Inflammatory macrophage (primary cell): ENCODE measurements around the gene NDUFA13.

Source experiments
- DNase-seq, 2 donors: peaks; one replicate each; pipeline ENCODE4 v3.0.0-alpha.2; 2020 to 2022

Gene NDUFA13

DNA sequence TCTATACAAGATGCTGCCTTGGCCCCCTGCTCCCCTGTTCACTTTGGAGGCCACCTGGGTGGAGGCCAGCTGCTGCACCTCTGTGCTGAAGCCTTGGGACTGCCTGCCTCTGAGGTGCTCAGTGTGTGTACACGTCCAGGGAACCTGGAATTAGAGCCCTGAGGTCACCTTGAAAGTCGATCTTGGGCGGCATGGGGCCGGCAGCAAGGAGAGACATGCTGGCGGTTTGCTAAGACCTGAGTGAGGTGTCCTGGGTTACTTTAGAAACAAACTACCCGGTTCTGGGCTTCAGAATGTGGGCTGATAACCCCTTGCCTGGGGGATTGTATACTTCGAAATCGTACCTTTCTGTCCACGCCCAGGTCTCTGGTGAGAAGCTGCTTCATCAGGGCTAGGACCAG lies 26.2 kb upstream of the NDUFA13 start:
- no peak for DNase-seq

GRCh38 chr19:19490214-19490968 lies 25.6 kb upstream of the NDUFA13 start:
- DNase-seq = peak; percentile 78 to 82

DNA sequence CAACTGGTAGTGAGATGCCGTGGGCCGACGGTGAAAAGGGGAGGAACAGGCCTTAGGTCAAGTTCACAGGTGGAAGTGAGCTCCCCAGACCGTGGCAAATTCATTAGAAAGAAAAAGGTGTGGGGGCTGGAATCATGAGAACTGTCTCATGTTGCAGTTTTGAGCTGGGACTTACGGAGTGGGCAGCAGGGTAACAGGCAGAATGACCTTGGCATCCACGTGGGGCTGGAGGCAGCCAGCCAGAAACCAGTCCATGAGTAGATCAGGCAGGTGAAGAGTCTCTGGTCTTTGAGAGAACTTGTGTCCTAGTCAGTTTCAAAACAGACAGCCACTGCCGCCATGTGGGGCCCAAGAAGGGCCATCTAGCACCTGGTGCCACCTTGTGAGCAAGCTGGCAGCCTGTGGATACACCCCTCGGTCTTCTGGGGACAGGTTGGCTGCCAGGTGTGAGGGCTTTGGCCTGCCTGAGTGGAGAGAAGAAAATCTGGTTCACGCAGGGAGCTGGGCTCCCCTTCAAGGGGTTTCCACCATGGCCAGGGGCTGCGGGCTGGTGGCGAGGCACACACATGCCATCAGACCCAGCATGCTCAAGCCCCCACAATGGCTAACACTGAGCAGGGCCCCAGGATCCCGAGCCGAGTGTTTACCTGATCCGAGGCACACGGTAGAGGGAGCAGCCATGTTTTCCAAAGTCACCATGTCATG lies 24.6 kb upstream of the NDUFA13 start:
- DNase-seq = no peak

DNA sequence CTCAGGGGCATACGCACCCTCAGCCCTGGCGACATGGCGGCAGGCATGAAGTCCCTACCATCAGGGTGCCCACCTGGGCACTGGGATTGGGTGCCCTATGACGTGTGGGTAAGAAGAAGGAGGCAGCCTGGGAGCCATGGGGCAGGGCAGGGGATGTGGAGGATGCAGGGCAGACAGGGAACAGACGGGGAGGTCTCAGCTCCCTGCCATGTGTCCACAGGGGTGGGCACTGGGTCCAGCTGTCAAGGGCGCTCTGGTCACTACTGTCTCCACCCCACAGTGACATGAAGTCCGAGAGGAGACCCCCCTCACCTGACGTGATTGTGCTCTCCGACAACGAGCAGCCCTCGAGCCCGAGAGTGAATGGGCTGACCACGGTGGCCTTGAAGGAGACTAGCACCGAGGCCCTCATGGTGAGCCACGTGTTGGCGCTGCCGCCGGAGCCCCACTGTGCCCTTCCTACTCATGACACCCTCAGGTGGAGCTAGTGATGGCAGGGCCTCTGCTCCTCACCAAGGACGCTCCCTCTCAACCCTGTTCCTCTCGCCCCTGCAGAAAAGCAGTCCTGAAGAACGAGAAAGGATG lies 23.9 kb upstream of the NDUFA13 start:
- DNase-seq = no peak

DNA sequence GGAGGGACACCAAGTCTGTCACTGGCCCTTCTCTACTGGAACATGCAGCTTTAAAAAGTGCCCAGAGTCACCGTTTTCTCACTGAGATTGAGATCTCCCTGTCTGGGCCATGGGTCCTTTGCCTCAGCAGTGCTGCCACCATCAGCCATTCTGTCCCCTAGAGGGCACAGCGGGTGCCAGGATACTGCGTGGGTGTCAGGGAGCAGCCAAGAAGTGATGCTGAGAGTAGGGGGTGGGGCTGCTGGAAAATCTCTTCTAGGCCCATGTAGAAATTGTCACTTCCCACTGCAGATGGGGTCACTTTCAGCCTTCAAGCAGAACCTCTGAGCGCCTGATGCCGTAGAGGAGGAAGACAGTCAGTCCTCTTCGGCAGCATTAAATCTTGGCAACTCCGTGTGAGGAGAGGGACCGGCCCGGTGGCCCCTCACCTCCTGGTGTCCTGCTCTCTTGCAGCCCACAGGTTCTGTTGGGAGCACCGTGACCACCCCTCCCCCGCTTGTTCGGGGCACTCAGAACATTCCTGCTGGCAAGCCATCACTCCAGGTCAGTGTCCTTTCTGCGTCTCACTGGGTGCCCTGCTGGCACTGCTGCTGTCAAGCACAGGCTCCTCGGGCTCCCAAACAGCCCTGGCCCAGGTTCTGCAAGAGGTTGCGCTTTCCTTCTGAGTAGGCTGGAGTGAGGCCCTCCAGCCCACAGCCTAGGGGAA lies 22.0 kb upstream of the NDUFA13 start:
- peak; percentile 9 to 34 for DNase-seq

GRCh38 chr19:19495614-19496603 lies 20.1 kb upstream of the NDUFA13 start:
- DNase-seq = no peak

DNA sequence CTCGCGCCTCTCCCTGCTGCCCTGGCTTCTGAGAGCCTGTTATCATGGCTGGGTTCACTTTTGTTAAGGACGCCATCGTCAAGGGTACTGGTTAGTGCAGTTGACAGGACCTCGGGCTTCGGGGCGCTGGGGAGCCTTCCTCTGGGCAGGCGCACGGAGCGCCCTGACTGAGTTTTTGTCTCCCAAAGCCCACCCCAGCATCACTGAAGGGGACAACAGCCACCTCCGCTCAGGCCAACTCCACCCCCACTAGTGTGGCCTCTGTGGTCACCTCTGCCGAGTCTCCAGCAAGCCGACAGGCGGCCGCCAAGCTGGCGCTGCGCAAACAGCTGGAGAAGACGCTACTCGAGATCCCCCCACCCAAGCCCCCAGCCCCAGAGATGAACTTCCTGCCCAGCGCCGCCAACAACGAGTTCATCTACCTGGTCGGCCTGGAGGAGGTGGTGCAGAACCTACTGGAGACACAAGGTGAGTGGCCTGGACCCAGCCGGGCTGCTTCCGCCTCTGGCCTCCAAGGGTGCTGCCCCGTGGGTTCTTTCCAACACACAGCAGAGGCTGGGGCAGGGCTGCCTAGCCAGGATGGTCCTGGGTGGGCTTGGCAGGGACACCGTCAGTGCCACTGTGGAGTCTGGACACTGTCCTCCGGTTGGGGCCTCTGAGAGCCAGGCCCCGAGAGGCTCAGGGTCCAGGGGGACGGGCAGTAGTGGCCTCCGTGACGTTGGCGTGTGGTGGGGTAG lies 17.6 kb upstream of the NDUFA13 start:
- DNase-seq = no peak

- DNase-seq = no peak
Measured at GRCh38 chr19:19499272-19499995, 16.6 kb upstream of the NDUFA13 start.

DNA sequence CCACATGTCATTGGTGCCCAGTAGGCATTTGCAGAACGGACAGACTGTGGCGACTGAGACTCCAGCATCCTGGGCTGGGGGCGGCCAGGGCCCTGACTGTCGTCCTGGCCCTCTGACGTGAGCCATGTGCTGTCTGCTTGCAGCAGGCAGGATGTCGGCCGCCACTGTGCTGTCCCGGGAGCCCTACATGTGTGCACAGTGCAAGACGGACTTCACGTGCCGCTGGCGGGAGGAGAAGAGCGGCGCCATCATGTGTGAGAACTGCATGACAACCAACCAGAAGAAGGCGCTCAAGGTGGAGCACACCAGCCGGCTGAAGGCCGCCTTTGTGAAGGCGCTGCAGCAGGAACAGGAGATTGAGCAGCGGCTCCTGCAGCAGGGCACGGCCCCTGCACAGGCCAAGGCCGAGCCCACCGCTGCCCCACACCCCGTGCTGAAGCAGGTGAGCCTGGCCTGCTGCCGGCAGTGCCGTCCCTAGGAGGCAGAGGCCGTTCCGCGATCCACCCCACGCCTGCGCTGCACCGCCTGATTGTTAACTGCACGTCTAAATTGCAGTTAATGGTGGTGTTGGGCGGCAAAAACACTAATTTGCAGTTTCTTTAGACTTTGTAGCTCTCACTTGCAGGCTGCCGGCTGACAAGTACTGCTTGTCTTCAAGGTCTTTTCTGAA lies 14.9 kb upstream of the NDUFA13 start:
- DNase-seq = no peak

DNA sequence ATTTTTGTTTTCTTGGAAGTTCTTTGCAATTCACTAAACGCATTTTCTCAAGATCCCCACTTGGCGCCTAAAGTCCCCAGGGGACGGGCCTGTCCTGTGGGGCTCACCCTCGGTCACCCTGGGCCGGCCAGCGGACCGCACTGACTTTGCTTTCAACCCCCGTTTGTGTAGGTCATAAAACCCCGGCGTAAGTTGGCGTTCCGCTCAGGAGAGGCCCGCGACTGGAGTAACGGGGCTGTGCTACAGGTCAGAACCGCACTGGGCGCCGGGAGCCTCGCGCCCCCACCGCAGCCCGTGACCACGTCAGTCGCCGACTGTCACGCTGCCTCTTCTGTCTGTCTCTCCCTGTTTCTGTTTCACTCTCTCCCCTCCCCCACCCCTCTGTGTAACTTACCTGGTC lies 14.2 kb upstream of the NDUFA13 start:
- no peak for DNase-seq

- DNase-seq = no peak
Measured at GRCh38 chr19:19502281-19502680, 13.7 kb upstream of the NDUFA13 start.

GRCh38 chr19:19502808-19503602 lies 13.0 kb upstream of the NDUFA13 start:
- DNase-seq = no peak

GRCh38 chr19:19504754-19505668 lies 11.0 kb upstream of the NDUFA13 start:
- DNase-seq = no peak

DNA sequence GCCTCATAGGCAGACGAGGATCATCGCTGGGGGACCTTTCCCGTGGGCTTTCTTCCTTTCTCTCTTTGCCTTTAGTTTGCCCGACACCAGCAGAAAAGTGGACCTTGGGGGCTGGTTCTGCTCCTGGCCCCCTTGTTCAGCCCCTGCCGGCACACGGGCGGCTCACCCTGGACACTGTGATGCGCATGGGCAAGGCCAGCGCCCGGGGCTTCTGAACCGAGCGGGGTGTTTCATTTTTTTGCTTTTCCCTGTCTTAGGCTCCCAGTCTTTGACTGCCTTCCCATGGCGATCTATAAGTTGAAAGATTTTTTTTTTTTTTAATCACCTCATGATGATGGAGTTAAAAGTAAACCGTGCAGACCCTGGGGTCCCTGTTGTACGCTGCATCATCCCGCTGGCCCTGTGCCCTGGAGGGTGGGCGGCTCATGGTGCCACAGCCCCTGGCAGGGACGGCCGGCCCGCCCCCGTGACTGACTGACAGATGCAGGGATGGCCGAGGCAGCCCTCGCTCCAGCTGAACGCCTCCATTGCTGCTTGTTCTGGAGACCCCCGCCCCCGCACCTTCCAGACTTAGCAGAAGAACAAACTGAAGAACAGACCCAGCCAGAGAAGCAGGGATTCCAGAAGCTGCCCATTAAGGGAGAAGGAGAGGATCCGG lies 10.2 kb upstream of the NDUFA13 start:
- DNase-seq = no peak

DNA sequence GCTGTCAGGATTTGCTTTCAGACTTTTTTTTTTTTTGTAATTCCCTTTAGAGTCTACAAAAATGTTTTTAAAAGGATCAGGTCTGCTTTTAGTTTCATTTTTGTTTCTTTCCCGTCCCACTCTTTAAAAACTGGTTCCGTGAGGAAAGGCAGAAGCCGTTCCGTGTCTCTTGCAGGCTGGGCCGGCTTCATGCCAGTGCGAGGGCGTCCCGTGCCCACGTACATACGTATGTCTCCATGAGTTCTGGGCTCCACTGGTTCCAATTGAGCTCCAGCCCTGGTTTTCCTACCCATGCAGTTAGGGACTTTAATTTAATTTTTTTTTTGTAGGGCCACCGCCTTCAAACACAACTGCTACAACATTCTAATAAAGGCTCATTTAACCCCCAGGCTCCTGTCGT lies 9.4 kb upstream of the NDUFA13 start:
- DNase-seq = no peak

DNA sequence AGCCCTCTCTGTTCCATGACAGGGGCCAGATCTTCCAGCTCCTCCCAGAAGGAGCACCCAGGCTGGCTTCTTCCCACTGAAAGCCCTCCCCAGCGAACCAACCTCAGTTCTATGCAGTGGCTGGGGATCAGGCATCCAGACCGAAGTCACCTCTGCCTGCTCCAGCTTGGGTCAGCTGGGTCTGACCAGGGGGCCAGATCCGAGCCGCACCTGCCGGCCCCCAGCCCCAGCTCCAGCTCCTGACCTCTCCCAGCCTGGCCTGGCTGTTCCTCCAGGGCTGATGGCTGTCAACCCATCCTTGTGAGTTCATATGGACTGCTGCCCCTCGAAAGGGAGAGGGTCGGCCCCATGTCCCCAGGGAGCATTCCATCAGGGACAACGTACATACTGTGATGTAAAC lies 8.7 kb upstream of the NDUFA13 start:
- DNase-seq = no peak

- no peak for DNase-seq
Measured at GRCh38 chr19:19508217-19508616, 7.8 kb upstream of the NDUFA13 start.
